GF-D8 (cell line): Measurements from ENCODE around the gene GADD45A.
A peak's percentile ranks its signal among the peaks of the same experiment; 100 is the strongest.

Experiments used
- DNase-seq: peaks from one replicate; lab custom pipeline; 2025; lab: John Stamatoyannopoulos, UW

Gene GADD45A

DNA sequence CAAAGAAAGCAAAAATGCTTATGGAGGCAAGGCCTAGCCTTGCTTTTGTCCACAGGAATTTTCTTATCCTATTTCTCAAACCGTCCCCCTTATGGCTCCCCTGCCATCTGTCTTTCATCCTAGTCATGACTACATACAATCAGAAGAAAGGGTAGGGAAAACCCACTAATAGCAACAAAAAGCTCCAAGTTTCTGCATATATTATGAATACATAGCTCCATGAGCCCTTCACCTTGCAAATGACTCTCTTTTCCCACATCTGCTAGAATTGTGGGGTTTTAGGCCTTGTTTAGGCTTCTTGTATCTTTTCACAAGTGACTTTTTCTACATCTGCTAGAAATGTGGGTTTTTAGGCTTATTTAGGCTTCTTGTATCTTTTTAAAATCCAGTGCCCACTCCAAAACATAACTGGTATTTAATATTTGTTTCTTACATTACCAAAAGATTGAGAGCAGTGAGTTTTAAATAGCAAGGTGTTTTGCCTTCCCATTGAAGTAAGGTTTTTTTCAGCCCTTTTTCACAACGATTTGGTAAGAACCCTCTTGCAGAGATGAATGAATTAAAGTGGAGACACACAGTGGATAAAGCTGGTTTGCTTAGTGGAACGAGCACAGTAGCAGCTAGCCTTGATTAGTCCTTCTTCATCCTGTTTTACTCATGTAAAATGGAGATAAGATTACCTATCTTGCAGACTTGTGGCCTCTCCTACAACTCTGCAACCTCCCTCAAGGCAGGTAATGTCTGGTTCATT is 4.4 kb downstream of the GADD45A start:
- DNase-seq: no peak

DNA sequence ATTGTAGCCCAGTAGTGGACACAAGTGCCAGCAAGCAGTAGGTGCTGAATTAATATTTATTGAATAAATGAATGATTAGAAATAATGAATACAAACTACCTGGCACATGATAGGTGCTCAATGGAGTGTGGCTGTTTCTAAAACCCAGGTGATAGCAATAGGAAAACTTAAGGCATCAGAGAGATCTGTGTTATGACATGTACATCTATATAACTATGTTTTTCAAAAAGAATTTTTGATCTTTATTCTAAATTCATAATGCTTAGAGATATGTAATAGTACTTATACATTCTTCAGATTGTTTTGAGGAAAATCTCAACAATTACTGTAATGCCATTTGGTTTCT is 5.0 kb downstream of the GADD45A start:
- no peak for DNase-seq

DNA sequence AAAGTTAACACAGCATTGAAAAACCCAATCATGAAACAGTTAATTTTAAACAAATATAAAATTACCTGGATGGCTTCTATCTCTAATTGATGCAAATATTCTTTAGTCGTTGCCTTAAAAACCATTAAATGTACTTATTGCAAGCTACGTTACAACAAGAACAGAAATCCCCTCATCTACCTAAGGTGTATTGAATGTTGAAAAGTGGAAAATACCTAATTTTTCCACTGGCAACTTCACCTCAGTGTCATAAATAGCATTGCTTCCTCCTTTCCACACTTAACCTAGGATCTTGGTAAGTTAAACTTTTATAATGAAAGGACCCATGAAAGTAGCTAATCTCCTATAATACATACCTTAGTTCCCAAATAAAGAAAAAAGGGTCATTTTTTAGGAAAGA is 5.4 kb downstream of the GADD45A start:
- DNase-seq: no peak

DNA sequence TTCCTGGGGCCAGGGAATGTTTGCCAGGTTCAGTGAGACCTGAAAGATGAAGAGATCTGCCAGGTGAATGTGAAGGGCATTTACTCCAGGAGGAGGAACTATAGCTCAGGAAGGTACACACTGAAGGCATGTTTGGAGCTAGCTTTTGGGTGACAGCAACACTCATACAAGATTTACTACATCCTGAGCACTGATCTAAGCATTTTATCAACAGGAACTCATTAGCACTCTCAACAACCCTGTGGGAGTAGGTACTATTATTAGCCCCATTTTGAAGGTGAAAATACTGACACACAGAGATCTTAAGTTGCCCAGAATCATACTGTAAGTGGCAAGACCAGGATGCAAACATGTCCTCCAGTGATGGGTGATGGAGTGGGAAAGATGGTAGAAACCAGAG is 6.7 kb downstream of the GADD45A start:
- DNase-seq: no peak

DNA sequence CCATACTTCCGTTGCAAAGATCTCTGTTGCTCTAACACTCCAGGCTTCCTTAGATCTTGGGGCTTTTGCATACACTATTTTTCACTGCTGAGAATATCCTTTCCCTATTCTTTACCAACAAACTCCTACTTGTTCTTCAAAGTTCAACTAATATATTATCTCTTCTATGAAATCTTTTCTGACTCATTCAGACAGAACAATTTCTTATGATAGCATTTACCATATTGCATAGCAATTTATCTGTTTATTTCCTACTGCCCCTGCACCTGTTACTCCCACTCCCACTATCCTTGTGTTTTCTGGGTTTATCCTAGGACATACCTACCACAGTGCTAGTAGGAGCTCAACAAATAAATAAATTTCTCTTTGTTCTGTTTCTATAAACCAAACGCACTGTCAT is 11.0 kb downstream of the GADD45A start:
- DNase-seq: no peak

DNA sequence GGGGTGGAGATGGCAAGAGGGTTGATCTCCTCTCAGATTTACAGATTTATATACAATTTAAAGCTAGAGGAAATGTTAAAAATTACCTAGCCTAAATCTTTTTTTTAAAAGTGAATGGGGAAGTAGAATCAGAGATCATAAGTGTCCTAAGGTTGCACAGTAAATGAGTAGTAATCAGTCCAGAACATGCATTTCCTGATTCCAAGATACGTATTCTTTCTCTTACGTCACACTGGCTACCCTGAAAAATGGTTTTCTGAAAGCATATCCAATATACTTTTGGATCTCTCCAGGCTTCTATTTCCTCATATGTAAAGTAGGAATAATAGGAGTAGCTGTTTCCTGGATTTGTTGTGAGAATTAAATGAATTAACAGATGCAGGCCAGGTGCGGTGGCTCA is 11.7 kb downstream of the GADD45A start:
- no peak for DNase-seq

DNA sequence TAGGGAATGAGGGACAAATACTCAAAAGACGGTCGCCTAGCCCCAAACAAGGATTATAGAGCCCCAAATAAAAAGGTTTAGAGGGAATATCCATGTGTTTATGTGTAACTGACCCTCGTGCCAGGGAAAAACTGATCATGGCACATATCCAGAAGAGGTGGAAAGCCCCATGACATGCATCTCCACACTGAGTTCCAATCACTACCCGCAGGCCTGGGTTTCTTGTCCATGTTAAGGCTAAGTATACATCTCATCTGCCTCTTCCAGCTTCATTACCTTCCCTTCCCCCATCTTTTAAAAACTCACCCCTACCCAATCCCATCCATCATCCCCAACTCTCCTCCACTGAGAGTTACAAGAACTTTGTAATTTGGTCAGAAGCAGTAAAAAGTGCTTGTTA is 15.2 kb downstream of the GADD45A start:
- no peak for DNase-seq

DNA sequence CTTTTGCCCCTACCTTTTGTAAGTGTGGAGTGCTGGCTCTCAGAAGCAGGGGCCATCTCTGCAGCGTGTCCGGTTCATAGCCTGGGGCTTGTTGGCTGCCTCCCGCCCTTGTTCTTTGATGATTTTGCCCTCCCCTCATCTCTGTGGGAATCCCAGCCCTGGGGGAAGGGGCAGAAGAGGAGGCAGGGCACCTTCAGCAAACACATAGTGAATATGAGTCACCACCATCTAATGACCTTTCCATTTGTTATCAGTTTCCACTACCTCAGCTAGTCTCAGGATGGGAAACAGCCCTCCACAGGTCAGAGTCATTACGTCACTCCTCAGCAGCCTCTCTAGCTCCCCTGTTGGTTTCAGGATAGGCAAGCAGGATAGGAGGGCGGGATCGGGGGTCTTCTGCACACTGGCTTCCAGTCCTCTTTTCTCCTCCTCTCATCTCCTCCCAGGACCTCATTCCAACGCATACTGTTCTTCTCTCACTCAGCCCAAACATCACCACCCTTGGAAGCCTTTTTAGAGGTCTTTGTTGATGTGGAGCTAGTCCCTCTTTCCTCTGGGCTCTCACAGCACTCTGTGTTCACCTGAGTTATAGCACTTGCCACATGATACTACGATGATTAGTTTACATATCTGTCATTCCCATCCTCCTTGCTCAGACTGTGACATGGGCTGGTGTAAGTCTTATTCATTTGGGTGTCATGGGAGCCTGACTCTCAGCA is 15.8 kb downstream of the GADD45A start:
- DNase-seq: no peak

DNA sequence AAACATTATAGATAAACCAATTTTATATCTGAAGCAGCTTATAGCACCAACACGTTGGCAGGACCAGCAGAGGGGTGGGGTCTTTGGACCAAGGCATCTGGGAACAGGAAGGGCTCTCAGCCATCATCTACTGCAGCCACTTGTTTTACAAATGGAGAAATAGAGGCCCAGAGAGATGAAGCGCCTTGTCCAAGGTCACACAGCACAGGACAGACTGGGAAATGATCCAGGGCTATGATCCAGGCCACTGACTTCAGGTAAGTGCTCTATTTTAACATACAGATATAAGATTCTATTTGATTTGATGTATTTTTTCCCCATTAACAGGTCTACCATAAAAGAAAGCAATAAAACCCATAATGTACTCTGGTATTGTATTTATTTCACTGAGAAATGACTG is 16.9 kb downstream of the GADD45A start:
- DNase-seq: no peak

DNA sequence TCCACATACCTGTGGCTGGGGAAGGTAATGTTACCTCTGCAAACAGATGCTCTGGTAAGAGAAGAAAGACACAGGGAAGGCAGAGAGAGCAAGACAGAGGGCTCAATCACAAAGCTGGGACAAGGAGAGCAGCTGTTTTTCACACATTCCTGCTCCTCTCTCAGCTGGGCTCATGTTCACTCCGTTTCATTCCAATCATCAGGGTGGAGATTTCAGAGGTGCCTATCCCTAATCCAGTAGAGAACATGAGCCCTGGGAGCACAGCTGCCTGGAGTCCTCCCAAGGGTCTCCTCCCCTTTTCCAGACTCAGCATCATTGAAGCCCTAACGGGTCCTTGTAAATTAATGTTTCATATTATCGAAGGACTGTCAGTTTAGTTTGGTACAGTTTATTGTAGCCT is 19.4 kb downstream of the GADD45A start:
- no peak for DNase-seq

DNA sequence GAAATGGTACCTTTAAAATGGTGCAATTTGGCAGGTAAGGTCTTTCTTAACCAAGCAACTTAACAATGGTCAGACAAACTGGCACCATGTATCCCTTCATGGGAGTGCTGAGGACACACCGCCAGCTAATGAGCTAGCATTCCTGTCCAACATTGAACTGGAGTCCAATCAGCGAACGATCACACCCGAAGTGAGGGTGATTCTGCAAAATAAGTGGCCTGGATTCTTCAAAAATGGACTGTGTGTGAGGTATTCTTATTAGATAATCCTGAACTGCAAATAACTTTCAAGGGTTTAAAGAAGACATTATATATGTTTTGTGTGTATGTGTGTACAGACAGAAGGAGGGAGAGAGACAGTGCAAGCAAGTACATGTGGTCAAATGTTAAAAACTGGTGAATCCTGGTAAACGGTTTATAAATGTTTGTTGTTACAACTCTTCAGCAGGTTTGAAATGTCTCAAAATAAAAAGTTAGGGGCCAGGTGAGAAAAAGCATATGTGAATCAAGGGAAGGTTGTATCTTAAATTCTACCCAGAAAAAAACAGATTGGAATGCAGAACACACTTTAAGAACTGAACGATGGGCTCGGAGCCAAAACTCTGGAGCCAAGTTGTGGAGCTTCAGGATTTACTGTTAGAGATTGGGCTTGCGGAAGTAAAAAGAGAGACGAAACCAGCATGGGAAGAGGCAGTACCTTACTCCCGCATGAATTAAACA is 20.9 kb downstream of the GADD45A start:
- DNase-seq: no peak

DNA sequence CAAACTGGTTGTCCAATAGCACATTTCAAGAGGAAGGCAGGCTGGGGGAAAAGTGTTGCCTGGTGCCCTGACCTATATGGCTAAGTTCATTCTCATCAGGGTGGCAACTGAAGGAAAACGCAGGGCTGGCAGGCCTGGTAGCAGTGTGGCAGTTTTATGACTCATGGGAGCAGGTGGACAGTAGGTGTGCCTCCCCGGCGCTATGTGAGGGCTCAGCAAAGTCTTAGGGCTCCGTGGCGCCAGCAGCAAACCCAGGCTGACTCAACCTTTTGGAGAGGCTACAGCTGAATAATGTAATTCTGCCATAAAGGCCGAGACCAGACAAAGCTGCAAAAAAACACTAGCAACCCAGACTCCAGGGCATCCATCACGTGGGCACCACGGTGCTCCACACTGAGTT is 23.6 kb downstream of the GADD45A start:
- DNase-seq: no peak

DNA sequence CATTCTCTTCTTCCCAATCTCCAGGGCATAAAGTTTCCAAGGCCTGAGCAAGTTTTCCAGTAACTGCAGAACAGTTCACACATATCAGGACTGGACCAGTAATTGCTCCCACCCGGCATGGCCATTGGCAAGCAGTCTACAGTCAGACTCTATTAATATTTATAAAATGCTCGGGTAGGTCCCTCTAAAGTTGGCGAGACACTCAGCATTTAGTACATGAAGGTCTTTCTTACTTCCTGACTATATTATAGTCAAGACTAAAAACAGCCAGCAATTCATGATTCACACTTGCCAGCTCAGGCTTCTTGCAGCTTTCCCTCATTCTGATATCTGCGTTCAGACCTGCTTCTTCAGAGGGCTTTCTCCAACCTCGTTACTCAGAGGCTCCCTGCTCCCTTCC is 25.4 kb downstream of the GADD45A start:
- no peak for DNase-seq

DNA sequence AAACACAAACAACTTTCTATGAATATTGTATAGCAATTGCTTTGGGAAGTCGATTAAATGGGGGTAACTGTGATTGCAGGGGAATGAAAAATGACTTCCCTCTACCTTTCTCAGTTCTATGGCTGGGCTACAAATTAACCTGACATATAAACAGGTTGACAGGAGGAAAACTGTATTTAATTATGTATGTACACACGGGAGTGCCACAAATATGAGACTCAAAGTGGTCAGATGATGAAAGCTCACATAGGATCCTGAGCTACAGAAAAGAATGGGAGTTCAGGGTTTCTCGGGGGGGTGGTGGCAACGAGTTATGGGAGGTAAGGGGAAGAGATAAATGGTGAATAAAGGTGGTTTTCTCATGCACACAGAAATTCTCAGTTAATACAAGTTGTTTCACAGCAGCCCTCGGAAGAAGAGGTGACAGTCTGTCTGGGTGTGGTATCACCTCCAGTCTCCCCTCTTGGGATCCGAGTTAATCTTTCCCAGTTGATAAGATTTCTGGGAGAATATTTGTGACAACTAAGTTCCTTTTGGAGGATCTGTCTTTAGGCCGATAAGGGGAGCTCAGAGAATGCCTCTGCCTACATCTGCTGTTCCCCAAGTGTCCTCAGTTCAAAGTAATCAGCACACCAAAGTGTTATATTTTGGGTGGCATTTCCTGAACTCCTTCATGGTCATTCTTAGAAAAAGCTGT is 26.3 kb downstream of the GADD45A start:
- DNase-seq: no peak

DNA sequence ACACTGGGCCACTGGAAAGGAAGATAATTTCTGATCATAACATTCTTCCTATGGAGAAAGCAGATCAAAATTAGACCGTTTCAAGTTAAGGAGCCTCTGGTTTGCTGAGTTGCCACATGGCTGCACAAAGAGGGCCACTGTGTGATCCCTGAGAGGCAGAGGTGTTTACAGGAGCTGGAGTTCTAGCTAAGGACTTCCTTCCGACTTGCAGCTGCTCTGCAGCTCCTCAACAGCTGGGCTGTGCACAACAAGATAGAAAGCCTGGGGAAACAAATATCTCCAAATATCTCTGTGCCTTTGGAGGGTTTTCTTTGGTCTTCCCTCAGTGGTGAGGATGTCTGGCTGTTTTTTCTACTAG is 26.8 kb downstream of the GADD45A start:
- peak; percentile 22 for DNase-seq

DNA sequence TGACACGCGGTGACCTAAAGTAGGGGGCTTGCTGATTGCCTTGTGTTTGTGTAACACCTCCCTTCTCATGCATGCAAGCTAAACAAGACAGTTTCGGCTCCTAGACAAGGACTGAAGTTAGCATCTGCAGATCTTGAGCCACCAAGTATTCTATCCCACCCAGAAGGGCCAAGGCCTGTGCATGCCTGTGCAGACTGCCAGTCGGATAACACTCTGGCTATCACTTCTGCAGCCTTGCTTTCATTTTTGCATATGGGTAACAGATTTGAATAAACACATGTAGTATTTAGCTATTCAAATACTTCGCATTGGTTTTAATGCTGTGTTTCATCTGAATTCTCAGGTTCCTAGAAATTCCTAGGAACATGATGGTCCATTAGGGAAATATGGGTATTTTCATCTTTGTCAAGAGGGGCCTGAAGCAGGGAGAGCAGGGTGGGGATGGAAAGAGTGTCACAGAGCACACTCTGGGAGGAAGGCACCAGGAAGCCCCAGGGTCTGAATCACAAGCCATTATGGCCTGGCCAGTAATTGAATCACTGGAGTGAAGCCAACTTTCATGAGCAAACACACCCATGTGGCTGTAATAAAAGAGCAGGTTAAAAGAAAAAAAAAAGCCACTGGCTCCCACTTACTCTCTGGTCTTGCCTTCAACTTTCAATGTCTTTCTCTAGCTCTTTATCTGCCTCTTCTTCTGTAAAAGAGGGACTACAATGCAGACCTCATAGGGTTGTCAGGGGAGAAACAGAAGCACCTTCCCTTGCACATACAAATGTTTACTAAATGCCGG is 28.3 kb downstream of the GADD45A start:
- peak; percentile 4 for DNase-seq

DNA sequence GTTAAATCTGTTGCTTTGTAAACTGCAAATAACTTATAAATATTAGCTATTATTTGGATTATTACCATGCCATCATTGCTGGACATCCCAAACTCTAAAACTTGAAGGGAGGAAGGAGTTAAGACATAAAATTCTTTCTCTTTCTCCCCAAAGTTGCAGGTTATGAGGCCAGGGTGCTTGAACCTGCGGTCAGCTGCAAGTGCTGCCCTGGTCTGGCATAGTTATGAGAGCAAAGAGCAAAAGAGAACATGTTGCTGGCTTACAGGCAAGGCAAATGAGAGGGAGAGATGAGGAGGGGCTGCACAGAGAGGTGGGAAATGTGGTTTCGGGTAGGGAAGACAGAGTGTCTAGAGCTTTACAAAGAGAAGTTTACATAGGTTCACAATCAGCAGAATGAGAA is 30.8 kb downstream of the GADD45A start:
- DNase-seq: no peak

DNA sequence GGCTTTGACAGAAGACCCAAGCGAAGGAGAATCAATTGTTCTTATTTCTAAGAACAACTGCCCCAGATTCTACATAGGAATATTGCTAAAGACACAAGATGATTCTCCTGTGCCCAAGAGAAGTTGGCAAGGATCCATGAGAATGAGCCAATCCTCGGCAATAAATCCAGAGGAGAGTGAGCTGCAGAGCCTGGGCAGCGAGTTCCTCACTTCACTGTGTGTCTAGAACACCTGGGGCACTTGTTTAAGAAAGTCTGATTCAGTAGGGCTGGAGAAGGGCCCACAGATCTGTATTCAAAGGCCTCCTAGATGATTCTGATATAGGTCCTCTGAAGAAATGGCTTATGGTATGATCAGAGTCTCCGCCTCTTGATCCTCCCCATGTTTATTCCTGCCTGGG is 31.8 kb downstream of the GADD45A start:
- peak; percentile 24 for DNase-seq

DNA sequence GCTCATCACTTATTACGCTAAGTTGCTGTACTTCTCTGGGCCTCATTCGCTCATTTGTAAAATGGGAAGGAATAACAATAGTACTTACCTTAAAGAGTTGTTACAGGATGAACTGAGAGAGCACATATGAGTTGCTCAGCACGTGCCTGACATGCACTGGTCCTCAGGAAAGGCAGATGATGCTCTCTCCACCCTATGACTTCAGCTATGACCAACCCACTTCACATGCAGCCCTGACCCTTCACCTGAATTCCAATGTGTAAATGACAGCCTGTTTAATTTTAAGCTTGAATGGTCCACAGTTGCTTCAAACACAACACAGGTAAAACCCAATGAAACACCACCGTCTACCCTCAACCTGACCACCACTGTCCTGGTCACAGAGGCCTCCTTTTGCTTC is 32.9 kb downstream of the GADD45A start:
- no peak for DNase-seq

DNA sequence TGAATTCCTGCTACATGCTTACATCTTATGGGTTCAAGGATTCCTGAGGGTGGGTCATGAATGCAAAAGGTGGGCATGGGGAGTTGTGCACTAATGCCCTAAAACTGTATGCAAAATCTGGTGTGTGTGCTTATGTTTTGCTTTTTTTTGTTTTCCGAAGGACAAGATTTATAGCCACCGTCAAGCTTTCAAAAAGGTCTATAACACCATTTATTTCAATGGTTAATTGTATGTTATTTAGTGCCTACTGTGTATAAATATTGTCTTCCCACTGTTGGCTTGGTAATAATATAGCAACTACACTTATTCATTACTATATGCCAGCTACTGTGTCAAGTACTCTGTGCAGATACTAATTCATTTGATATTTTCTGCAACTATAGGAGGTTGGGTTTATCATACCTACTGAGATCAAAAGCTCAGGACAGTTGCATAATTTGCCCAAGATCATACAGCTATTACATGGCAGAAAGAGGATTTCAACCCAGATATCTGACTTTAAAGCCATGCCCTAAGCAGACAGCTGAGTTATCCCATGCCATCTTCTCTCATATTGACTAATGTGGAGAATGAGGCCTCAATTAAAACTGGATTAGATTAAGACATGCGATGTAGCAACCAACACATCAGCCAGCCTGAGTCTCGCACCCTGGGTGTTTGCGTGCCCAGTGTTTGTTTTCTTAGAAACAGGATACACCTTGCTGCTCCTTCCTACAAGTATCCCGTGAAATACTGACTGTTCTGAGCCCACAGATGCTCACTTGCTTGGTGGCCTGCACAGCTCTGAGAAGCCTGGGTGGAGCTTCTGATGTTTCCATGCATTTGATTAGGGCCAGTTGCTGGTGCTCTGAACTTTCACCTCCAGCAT is 34.6 kb downstream of the GADD45A start:
- DNase-seq: no peak

DNA sequence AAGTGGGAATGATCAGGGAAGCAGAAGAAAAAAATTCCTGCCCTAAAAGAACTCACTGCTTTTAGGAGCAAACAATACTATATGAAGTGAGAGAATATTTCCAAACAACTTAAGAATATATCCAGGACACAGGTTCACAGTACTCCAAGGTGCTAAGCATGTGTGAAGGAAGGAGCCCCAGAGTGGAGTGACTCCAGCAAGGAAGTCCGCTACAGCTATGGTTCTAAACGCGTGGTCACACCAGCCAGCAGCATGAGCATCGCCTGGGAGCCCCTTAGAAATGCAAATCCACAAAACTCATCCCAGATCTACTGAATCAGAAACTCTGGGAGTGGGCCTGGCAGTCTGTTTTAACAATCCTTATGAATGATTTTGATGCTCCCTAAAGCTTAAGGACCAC is 36.1 kb downstream of the GADD45A start:
- no peak for DNase-seq
